ENCODE measurements around the gene JAZF1.

JAZF1 gene

GRCh38 chr7:28168393-28169158 is 12.0 kb downstream of the JAZF1 start:
- H3K27me3 ChIP-seq (ENCODE audit: insufficient read depth, poor library complexity, severe bottlenecking): no peaks in the 10 kb centered on the region
- TF ChIP-seq GABPA (IDR thresholded peaks at IDR 0.05; ENCODE audit: low read depth): no peak

GRCh38 chr7:28166982-28167715 is 13.4 kb downstream of the JAZF1 start:
- Histone ChIP-seq H3K27ac (replicated peaks) (no peak overlapping the region), H3K27me3 (ENCODE audit: insufficient read depth, poor library complexity, severe bottlenecking) (no peaks in the 10 kb centered on the region), H3K4me3 (replicated peaks; ENCODE audit: insufficient read depth, low read length) (no peak overlapping the region)
- TF ChIP-seq GABPA (IDR thresholded peaks at IDR 0.05; ENCODE audit: low read depth) (no peak), REST (IDR thresholded peaks at IDR 0.05; ENCODE audit: insufficient replicate concordance, low read depth) (no peak), SPI1 (IDR thresholded peaks at IDR 0.05; ENCODE audit: borderline replicate concordance, low read depth) (no peak), POLR2AphosphoS5 (IDR thresholded peaks at IDR 0.05; ENCODE audit: low read depth) (no peak)
- TF ChIP-seq, protein P1, sequence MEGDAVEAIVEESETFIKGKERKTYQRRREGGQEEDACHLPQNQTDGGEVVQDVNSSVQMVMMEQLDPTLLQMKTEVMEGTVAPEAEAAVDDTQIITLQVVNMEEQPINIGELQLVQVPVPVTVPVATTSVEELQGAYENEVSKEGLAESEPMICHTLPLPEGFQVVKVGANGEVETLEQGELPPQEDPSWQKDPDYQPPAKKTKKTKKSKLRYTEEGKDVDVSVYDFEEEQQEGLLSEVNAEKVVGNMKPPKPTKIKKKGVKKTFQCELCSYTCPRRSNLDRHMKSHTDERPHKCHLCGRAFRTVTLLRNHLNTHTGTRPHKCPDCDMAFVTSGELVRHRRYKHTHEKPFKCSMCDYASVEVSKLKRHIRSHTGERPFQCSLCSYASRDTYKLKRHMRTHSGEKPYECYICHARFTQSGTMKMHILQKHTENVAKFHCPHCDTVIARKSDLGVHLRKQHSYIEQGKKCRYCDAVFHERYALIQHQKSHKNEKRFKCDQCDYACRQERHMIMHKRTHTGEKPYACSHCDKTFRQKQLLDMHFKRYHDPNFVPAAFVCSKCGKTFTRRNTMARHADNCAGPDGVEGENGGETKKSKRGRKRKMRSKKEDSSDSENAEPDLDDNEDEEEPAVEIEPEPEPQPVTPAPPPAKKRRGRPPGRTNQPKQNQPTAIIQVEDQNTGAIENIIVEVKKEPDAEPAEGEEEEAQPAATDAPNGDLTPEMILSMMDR (IDR thresholded peaks at IDR 0.05; ENCODE audit: insufficient read depth, low read length): no peak
- DNase-seq (ENCODE audit: low read depth in 1 of 2, low spot score in 1 of 2): no peak

More at GRCh38 chr7:28168393-28169158, 12.0 kb downstream of the JAZF1 start:
- DNase-seq (ENCODE audit: low read depth in 1 of 2, low spot score in 1 of 2): no peak
- no peak overlapping the region for H3K27ac ChIP-seq (replicated peaks)
- no peak overlapping the region for H3K4me3 ChIP-seq (replicated peaks; ENCODE audit: insufficient read depth, low read length)

- H3K4me3 ChIP-seq (replicated peaks; ENCODE audit: insufficient read depth, low read length): no peak overlapping the region
- no peak for TF ChIP-seq SPI1 (IDR thresholded peaks at IDR 0.05; ENCODE audit: borderline replicate concordance, low read depth)
- TF ChIP-seq REST (IDR thresholded peaks at IDR 0.05; ENCODE audit: insufficient replicate concordance, low read depth): no peak
- TF ChIP-seq GABPA (IDR thresholded peaks at IDR 0.05; ENCODE audit: low read depth): no peak
- no peak for TF ChIP-seq POLR2AphosphoS5 (IDR thresholded peaks at IDR 0.05; ENCODE audit: low read depth)
- TF ChIP-seq, protein P1 (IDR thresholded peaks at IDR 0.05; ENCODE audit: insufficient read depth, low read length): no peak
- no peaks in the 10 kb centered on the region for H3K27me3 ChIP-seq (ENCODE audit: insufficient read depth, poor library complexity, severe bottlenecking)
- DNase-seq (ENCODE audit: low read depth in 1 of 2, low spot score in 1 of 2): no peak
- no peak overlapping the region for H3K27ac ChIP-seq (replicated peaks)
Observed at GRCh38 chr7:28165961-28166955, 14.3 kb downstream of the JAZF1 start.

Data from HL-60 (cell line).